Measurements from ENCODE around the gene PRKACA. TPM values are rescaled to one million over a fixed set of nuclear protein-coding genes. Genes with fewer than 3 reads are reported as not detected.

The PRKACA gene
- total and polyA plus RNA-seq, 8 donors, result 25.3 to 42.9 (median 30.3) TPM

GRCh38 chr19:14089662-14090508 is 27.7 kb downstream of the PRKACA start:
- peak in 5 of 6 donors; percentile 45 to 87 (median 68) for DNase-seq
- intact Hi-C loops (cut with DNase I), result no loop called here
- peak in 3 of 4 donors; percentile 5 to 15 (median 8) for ATAC-seq
- 0 to 1% methylated on average over 75 to 141 of the region's 142 CpGs for WGBS, 2 donors
- Histone ChIP-seq H3K4me3 (peak overlapping the region; percentile 7 to 90 (median 72)), H3K4me1 (peaks cover 0 to 3% (median 0%) of the 10 kb centered on the region in 3 donors), H3K27ac (peak overlapping the region in 3 of 4 donors; percentile 33 to 94 (median 91)), H3K36me3 (no peaks in the 10 kb centered on the region), H3K27me3 (no peaks in the 10 kb centered on the region), H3K9me3 (no peaks in the 10 kb centered on the region)
- no peak for FAIRE-seq
- TF ChIP-seq CTCF (IDR thresholded peaks at IDR 0.05), result no peak

- no peak for FAIRE-seq
- Histone ChIP-seq H3K4me1 (peaks cover 0 to 3% (median 0%) of the 10 kb centered on the region in 3 donors), H3K27me3 (no peaks in the 10 kb centered on the region), H3K4me3 (peak overlapping the region; percentile 7 to 90 (median 56)), H3K9me3 (no peaks in the 10 kb centered on the region), H3K27ac (peak overlapping the region in 1 of 4 donors; percentile 10), H3K36me3 (no peaks in the 10 kb centered on the region)
- WGBS, 2 donors, result 17 to 19% methylated on average over 16 of the region's 16 CpGs
- no peak for ATAC-seq
- no peak for DNase-seq
- no peak for TF ChIP-seq CTCF (IDR thresholded peaks at IDR 0.05)
- intact Hi-C loops (cut with DNase I), result no loop called here
Observed at GRCh38 chr19:14089412-14089661, 28.2 kb downstream of the PRKACA start.

GRCh38 chr19:14088634-14089411 is 28.7 kb downstream of the PRKACA start:
- DNase-seq (peak in 1 of 6 donors; percentile 75), FAIRE-seq (no peak), ATAC-seq (no peak)
- Histone ChIP-seq H3K9me3 (no peaks in the 10 kb centered on the region), H3K27me3 (no peaks in the 10 kb centered on the region), H3K27ac (no peak overlapping the region), H3K4me3 (peak overlapping the region in 2 of 4 donors; percentile 79 to 90), H3K36me3 (no peaks in the 10 kb centered on the region), H3K4me1 (peaks cover 0 to 3% (median 0%) of the 10 kb centered on the region in 3 donors)
- TF ChIP-seq CTCF (IDR thresholded peaks at IDR 0.05), result no peak
- intact Hi-C loops (cut with DNase I), result no loop called here
- WGBS, 2 donors, result 87 to 91% methylated on average over 30 of the region's 30 CpGs

- Histone ChIP-seq H3K36me3 (no peaks in the 10 kb centered on the region), H3K4me3 (no peak overlapping the region), H3K27ac (no peak overlapping the region), H3K4me1 (peaks cover 0 to 11% (median 0%) of the 10 kb centered on the region in 3 donors), H3K27me3 (no peaks in the 10 kb centered on the region), H3K9me3 (no peaks in the 10 kb centered on the region)
- DNase-seq, result no peak
- no peak for FAIRE-seq
- TF ChIP-seq CTCF (IDR thresholded peaks at IDR 0.05), result no peak
- WGBS, 2 donors, result 86 to 89% methylated on average over 5 of the region's 5 CpGs
- ATAC-seq, result no peak
- intact Hi-C loops (cut with DNase I), result no loop called here
Observed at GRCh38 chr19:14086098-14086497, 31.5 kb downstream of the PRKACA start.

Data from pancreas (tissue), 10 donors.